ENCODE results near the gene DTYMK.

Gene DTYMK

DNA sequence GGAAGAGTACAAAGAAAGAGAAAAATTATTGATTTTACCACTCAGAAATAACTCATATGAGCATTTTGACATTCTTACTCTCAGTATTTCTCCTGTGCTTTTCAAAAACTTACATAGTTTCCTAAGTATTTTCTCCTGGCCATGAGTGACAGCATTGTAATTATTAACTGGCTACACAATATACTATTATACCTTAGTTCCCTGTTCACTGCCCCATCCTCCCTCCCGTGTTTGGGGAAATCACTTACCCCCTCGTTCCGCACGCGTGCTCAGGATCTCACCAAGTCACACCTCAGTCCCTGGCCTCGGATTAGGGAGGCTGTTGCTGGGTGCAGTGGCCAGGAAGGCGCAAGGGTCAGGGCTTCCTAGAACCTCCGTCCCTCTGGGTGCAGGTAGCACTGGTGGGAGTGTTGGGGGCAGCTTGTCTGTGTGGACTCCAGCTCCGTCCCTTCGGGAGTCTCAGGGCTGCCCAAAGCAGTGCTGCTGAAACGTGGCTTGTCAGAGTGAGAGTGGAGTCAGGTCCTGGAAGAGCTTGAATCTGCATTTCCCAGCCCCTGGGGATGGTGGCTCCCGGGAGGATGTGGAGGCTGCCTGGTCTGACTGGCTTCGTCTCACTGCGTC is 25.9 kb downstream of the DTYMK start:
- Histone ChIP-seq H3K36me3 (ENCODE audit: insufficient read depth, low read length) (peaks cover 55% of the 10 kb centered on the region), H3K9me3 (ENCODE audit: low read length) (no peaks in the 10 kb centered on the region), H3K4me3 (ENCODE audit: low read depth, low read length, poor library complexity, severe bottlenecking) (no peak overlapping the region), H3K9me2 (ENCODE audit: low read depth, low read length) (no peaks in the 10 kb centered on the region), H3K4me1 (ENCODE audit: insufficient read depth, low read length, severe bottlenecking) (no peaks in the 10 kb centered on the region), H2AFZ (ENCODE audit: low read length) (no peak overlapping the region), H4K20me1 (ENCODE audit: insufficient read depth, low read length) (no peaks in the 10 kb centered on the region), H3F3A (ENCODE audit: insufficient read depth, low read length) (no peaks in the 10 kb centered on the region), H3K27ac (ENCODE audit: low read depth, low read length, poor library complexity, severe bottlenecking) (no peak overlapping the region), H3K4me2 (ENCODE audit: low read length) (no peak overlapping the region), H3K79me2 (ENCODE audit: insufficient read depth, low read length) (no peaks in the 10 kb centered on the region), H3K27me3 (ENCODE audit: insufficient read depth, low read length) (no peaks in the 10 kb centered on the region), H3K9ac (ENCODE audit: low read length) (no peak overlapping the region)
- TF ChIP-seq EZH2 (IDR thresholded peaks at IDR 0.05; ENCODE audit: borderline replicate concordance, low read length) = no peak
- TF ChIP-seq, protein P1, sequence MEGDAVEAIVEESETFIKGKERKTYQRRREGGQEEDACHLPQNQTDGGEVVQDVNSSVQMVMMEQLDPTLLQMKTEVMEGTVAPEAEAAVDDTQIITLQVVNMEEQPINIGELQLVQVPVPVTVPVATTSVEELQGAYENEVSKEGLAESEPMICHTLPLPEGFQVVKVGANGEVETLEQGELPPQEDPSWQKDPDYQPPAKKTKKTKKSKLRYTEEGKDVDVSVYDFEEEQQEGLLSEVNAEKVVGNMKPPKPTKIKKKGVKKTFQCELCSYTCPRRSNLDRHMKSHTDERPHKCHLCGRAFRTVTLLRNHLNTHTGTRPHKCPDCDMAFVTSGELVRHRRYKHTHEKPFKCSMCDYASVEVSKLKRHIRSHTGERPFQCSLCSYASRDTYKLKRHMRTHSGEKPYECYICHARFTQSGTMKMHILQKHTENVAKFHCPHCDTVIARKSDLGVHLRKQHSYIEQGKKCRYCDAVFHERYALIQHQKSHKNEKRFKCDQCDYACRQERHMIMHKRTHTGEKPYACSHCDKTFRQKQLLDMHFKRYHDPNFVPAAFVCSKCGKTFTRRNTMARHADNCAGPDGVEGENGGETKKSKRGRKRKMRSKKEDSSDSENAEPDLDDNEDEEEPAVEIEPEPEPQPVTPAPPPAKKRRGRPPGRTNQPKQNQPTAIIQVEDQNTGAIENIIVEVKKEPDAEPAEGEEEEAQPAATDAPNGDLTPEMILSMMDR (IDR thresholded peaks at IDR 0.05; ENCODE audit: low read length) = no peak

DNA sequence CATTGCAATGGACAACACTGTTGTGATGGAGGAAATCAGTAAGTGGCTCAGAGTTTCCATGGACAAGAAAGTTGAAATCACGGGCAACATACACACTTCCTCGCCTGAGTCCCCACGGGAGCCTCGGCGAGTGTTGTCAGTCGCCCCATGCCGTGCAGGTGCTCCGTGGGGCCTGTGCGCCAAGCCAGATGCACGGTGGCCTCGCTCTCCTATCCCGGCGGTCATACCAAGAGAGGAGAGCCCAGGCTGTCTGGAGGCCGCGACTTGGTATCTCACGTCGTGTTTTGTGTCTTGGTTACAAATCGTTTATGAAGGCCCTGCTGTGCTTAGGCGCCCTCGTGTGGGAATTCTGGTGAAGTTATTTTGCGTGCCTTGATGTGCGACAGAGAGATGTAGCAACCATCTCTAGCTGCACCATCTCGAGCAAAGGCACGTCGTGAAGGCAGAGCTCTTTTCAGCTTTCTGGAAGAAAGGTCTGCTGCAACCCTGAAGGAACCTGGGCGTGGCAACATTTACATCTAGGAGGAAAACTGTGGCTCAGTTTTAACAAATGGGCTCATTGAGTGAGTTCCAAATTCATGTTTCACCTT is 27.4 kb downstream of the DTYMK start:
- no peaks in the 10 kb centered on the region for H3K9me3 ChIP-seq (ENCODE audit: low read length)
- no peak overlapping the region for H3K9ac ChIP-seq (ENCODE audit: low read length)
- no peaks in the 10 kb centered on the region for H4K20me1 ChIP-seq (ENCODE audit: insufficient read depth, low read length)
- no peak overlapping the region for H2AFZ ChIP-seq (ENCODE audit: low read length)
- no peaks in the 10 kb centered on the region for H3F3A ChIP-seq (ENCODE audit: insufficient read depth, low read length)
- H3K9me2 ChIP-seq (ENCODE audit: low read depth, low read length) = no peaks in the 10 kb centered on the region
- peaks cover 70% of the 10 kb centered on the region for H3K36me3 ChIP-seq (ENCODE audit: insufficient read depth, low read length)
- no peak overlapping the region for H3K27ac ChIP-seq (ENCODE audit: low read depth, low read length, poor library complexity, severe bottlenecking)
- TF ChIP-seq, protein P1 (IDR thresholded peaks at IDR 0.05; ENCODE audit: low read length) = peak; percentile 73
- TF ChIP-seq EZH2 (IDR thresholded peaks at IDR 0.05; ENCODE audit: borderline replicate concordance, low read length) = no peak
- no peaks in the 10 kb centered on the region for H3K4me1 ChIP-seq (ENCODE audit: insufficient read depth, low read length, severe bottlenecking)
- H3K4me3 ChIP-seq (ENCODE audit: low read depth, low read length, poor library complexity, severe bottlenecking) = no peak overlapping the region
- H3K27me3 ChIP-seq (ENCODE audit: insufficient read depth, low read length) = no peaks in the 10 kb centered on the region
- no peak overlapping the region for H3K4me2 ChIP-seq (ENCODE audit: low read length)
- H3K79me2 ChIP-seq (ENCODE audit: insufficient read depth, low read length) = no peaks in the 10 kb centered on the region

DNA sequence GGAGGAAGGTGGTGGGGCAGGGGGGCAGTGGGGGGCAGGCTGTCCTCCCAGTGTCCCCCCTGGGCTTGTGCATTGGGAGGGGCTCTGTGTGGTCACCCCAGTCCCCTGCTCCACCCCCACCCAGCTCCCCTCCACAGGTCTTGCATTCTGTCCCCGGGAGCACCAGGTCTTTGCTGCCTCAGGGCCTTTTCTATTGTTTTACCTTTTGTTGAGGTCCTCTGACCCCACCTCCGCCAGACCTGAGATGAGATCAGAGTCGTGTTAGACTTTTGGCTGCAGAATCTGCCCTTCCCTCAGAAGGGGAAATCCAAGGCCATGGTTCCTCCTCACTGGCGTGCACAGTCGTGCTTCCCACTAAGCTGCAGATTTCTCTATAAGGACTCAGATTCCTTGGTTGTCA is 28.3 kb downstream of the DTYMK start:
- Histone ChIP-seq H3K27ac (ENCODE audit: low read depth, low read length, poor library complexity, severe bottlenecking) (no peak overlapping the region), H3K4me3 (ENCODE audit: low read depth, low read length, poor library complexity, severe bottlenecking) (no peak overlapping the region), H4K20me1 (ENCODE audit: insufficient read depth, low read length) (no peaks in the 10 kb centered on the region), H3K27me3 (ENCODE audit: insufficient read depth, low read length) (no peaks in the 10 kb centered on the region), H3K79me2 (ENCODE audit: insufficient read depth, low read length) (no peaks in the 10 kb centered on the region), H3K9me2 (ENCODE audit: low read depth, low read length) (no peaks in the 10 kb centered on the region), H3F3A (ENCODE audit: insufficient read depth, low read length) (no peaks in the 10 kb centered on the region), H3K9me3 (ENCODE audit: low read length) (no peaks in the 10 kb centered on the region), H3K36me3 (ENCODE audit: insufficient read depth, low read length) (peaks cover 78% of the 10 kb centered on the region), H2AFZ (ENCODE audit: low read length) (no peak overlapping the region), H3K4me2 (ENCODE audit: low read length) (no peak overlapping the region), H3K9ac (ENCODE audit: low read length) (no peak overlapping the region), H3K4me1 (ENCODE audit: insufficient read depth, low read length, severe bottlenecking) (no peaks in the 10 kb centered on the region)
- TF ChIP-seq EZH2 (IDR thresholded peaks at IDR 0.05; ENCODE audit: borderline replicate concordance, low read length) = no peak
- TF ChIP-seq, protein P1 (IDR thresholded peaks at IDR 0.05; ENCODE audit: low read length) = no peak
